DND-41 (cell line): Measurements from ENCODE around the gene PEX11A.

Source experiments
- ATAC-seq: fragments of 200-7000 bp; cut with Tn5 transposase; 3 replicates; pipeline ENCODE4 v1.9.1; 2021; ENCODE audit warnings: low read depth; ENCODE audit not compliant: insufficient read depth
- DNase-seq: peaks from one replicate; pipeline ENCODE4 v3.0.0-alpha.2; 2020
- H2AFZ ChIP-seq: 2 replicates; pipeline ENCODE4 v1.6.0; 2012; ENCODE audit warnings: low read depth, low read length
- H3K27ac ChIP-seq: 2 replicates; pipeline ENCODE4 v1.5.1; 2012; ENCODE audit warnings: low read length, inconsistent platforms
- H3K27me3 ChIP-seq: fragments of 200-600 bp; sonication (generic); 2 replicates; pipeline ENCODE4 v1.6.0; 2012; ENCODE audit warnings: low read length, mild to moderate bottlenecking, inconsistent platforms; ENCODE audit not compliant: insufficient read depth, poor library complexity
- H3K36me3 ChIP-seq: 2 replicates; pipeline ENCODE4 v1.5.1; 2012; ENCODE audit warnings: low read length, inconsistent platforms; ENCODE audit not compliant: insufficient read depth
- H3K4me1 ChIP-seq: 2 replicates; pipeline ENCODE4 v1.5.1; 2012; ENCODE audit warnings: mild to moderate bottlenecking, low read length; ENCODE audit not compliant: insufficient read depth
- H3K4me2 ChIP-seq: 2 replicates; pipeline ENCODE4 v1.6.0; 2012; ENCODE audit warnings: mild to moderate bottlenecking, moderate library complexity, low read length, inconsistent platforms; ENCODE audit not compliant: insufficient read depth
- H3K4me3 ChIP-seq, 2 experiments: fragments of 200-600 bp in 1 of 2; shearing (Covaris generic) in 1 of 2; 2 replicates each; pipeline ENCODE4 v1.5.1; 2012 to 2016; ENCODE audit warnings: inconsistent platforms in 2 of 2, low read length in 2 of 2, mild to moderate bottlenecking in 2 of 2, low read depth in 1 of 2, moderate library complexity in 1 of 2
- H3K79me2 ChIP-seq: 2 replicates; pipeline ENCODE4 v1.6.0; 2012; ENCODE audit warnings: low read length, inconsistent platforms; ENCODE audit not compliant: insufficient read depth
- H3K9ac ChIP-seq: 2 replicates; pipeline ENCODE4 v1.6.0; 2012; ENCODE audit warnings: low read depth, mild to moderate bottlenecking, inconsistent platforms, low read length, moderate library complexity
- H3K9me3 ChIP-seq: 2 replicates; pipeline ENCODE4 v1.5.1; 2012; ENCODE audit warnings: low read length, moderate library complexity, mild to moderate bottlenecking, inconsistent platforms; ENCODE audit not compliant: insufficient read depth, severe bottlenecking
- H4K20me1 ChIP-seq: 2 replicates; pipeline ENCODE4 v1.6.0; 2012; ENCODE audit warnings: low read length; ENCODE audit not compliant: insufficient read depth
- CTCF ChIP-seq: IDR thresholded peaks from 2 replicates; pipeline ENCODE4 v1.5.1; 2012; ENCODE audit warnings: borderline replicate concordance, low read length, moderate library complexity, mild to moderate bottlenecking; ENCODE audit not compliant: poor library complexity, severe bottlenecking; ENCODE audit errors: extremely low read depth
- EZH2 ChIP-seq: IDR thresholded peaks from 3 replicates; pipeline ENCODE4 v1.6.1; 2012; ENCODE audit warnings: borderline replicate concordance, low read depth, mild to moderate bottlenecking, moderate library complexity, low read length, inconsistent platforms; ENCODE audit not compliant: severe bottlenecking

Gene PEX11A

GRCh38 chr15:89654847-89655805 lies 35.4 kb downstream of the PEX11A start, which contains the start of gene KIF7:
Gene KIF7 (minus strand): TSS chr15:89655467. CDS start chr15:89652930, 2,537 bp downstream.
- Histone ChIP-seq H3K4me1 (peaks cover 13% of the 10 kb centered on the region), H4K20me1 (no peaks in the 10 kb centered on the region), H3K27ac (no peak within 1 kb of the TSS; the same call in 1 of the 2 replicates), H3K9ac (peak within 1 kb of the TSS; percentile 66), H3K4me3 (peak within 1 kb of the TSS; percentile 31 to 76; a peak in 3 of 4 replicates), H2AFZ (peak within 1 kb of the TSS; percentile 79), H3K79me2 (0 out of 2 replicates have a peak, but pooled peaks cover 4% of the 10 kb centered on the region), H3K36me3 (no peaks in the 10 kb centered on the region), H3K9me3 (no peaks in the 10 kb centered on the region), H3K4me2 (peak within 1 kb of the TSS; percentile 89), H3K27me3 (peaks cover 24% of the 10 kb centered on the region)
- TF ChIP-seq CTCF (no peak), EZH2 (no peak)
- peak; percentile 59 for DNase-seq
- peak; percentile 84 for ATAC-seq

- ATAC-seq, result no peak
- Histone ChIP-seq H3K9me3 (no peaks in the 10 kb centered on the region), H3K79me2 (0 out of 2 replicates have a peak, but pooled peaks cover 4% of the 10 kb centered on the region), H3K27ac (no peak overlapping the region; the same call in 1 of the 2 replicates), H3K9ac (peak overlapping the region; percentile 66), H3K4me2 (peak overlapping the region; percentile 89), H3K4me1 (peaks cover 13% of the 10 kb centered on the region), H4K20me1 (no peaks in the 10 kb centered on the region), H3K27me3 (peaks cover 24% of the 10 kb centered on the region), H2AFZ (peak overlapping the region; percentile 79; the same call in 1 of the 2 replicates), H3K4me3 (peak overlapping the region; percentile 31 to 76; a peak in 3 of 4 replicates), H3K36me3 (no peaks in the 10 kb centered on the region)
- TF ChIP-seq CTCF, result no peak
- no peak for TF ChIP-seq EZH2
- DNase-seq, result no peak
These were observed 36.2 kb downstream of the PEX11A start for GRCh38 chr15:89654301-89654761.

- TF ChIP-seq CTCF (no peak), EZH2 (no peak)
- Histone ChIP-seq H3K36me3 (no peaks in the 10 kb centered on the region), H3K27ac (no peak overlapping the region), H2AFZ (no peak overlapping the region), H3K4me1 (peaks cover 13% of the 10 kb centered on the region), H3K4me3 (no peak overlapping the region), H3K4me2 (no peak overlapping the region; the same call in 1 of the 2 replicates), H4K20me1 (no peaks in the 10 kb centered on the region), H3K79me2 (0 out of 2 replicates have a peak, but pooled peaks cover 4% of the 10 kb centered on the region), H3K9me3 (no peaks in the 10 kb centered on the region), H3K9ac (no peak overlapping the region), H3K27me3 (peaks cover 24% of the 10 kb centered on the region)
- DNase-seq (no peak), ATAC-seq (no peak)
These were observed 37.0 kb downstream of the PEX11A start for GRCh38 chr15:89653578-89653977.
